Stomach (tissue), 4 donors: Measurements from ENCODE around the gene ZMIZ1.

Experiments
- CTCF ChIP-seq, 7 experiments: fragments of 450-650 bp in 4 of 7; fragments of 200-600 bp in 3 of 7; sonication (generic) in 3 of 7; IDR thresholded peaks; one replicate each; pipeline ENCODE4 v1.5.1; 2016 to 2019; ENCODE audit warnings: antibody characterized with exemption in 7 of 7, control low read depth in 2 of 7, mild to moderate bottlenecking in 1 of 7
- EP300 ChIP-seq: sonication (generic); formaldehyde crosslinking; IDR thresholded peaks from one replicate; pipeline ENCODE4 v1.6.1; 2017; ENCODE audit warnings: antibody characterized with exemption

- TF ChIP-seq EP300: no peak
- no peak for TF ChIP-seq CTCF (IDR thresholded peaks at IDR 0.05)
These were observed 2.0 kb downstream of the ZMIZ1 start for GRCh38 chr10:79070606-79071395.
